ENCODE data around the gene MLIP. TPM values are rescaled to one million over a fixed set of nuclear protein-coding genes. Genes with fewer than 3 reads are reported as not detected.

MLIP gene
- total and polyA plus RNA-seq, 2 of the 13 experiments (the other 11 are each of a cell fraction or from before 2014, with no cell fraction given), result 0.08 to 0.33 TPM

GRCh38 chr6:54299542-54300269 is 188.5 kb downstream of the MLIP start:
- FAIRE-seq, result no peak

More at GRCh38 chr6:54299542-54300269, 188.5 kb downstream of the MLIP start:
- H3K36me3 ChIP-seq (replicated peaks in 1 of 2; ENCODE audit: control insufficient read depth in 1 of 2, insufficient read depth in 2 of 2, low read length in 2 of 2), result no peaks in the 10 kb centered on the region
- DNase-seq (ENCODE audit: low spot score) (no peak), ATAC-seq (no peak)
- H3K27me3 ChIP-seq (ENCODE audit: control insufficient read depth in 1 of 2, insufficient read depth in 2 of 2, low read length in 2 of 2), result no peaks in the 10 kb centered on the region
- H3K4me2 ChIP-seq (ENCODE audit: low read depth, low read length), result no peak overlapping the region
- H3K79me2 ChIP-seq (ENCODE audit: insufficient read depth, low read length), result no peaks in the 10 kb centered on the region
- CTCF ChIA-PET (ENCODE audit: low intra/inter-chr PET ratio, low total read pairs), result no interaction called here
- POLR2A ChIA-PET, result no interaction called here
- no peak overlapping the region for H3K9ac ChIP-seq (ENCODE audit: insufficient read depth, low read depth, low read length)
- no peak overlapping the region for H2AFZ ChIP-seq (ENCODE audit: low read length)
- no TSS peak for BruUV-seq (replicated peaks)
- no peaks in the 10 kb centered on the region for H4K20me1 ChIP-seq (ENCODE audit: insufficient read depth, low read length)
- intact Hi-C loops (cut with micrococcal nuclease; ENCODE audit: unreplicated experiment), result no loop called here
- WGBS (ENCODE audit: low lambda C conversion rate), result 2% methylated on average over 2 of the region's 2 CpGs
- TF ChIP-seq TBL1XR1 (IDR thresholded peaks at IDR 0.05; ENCODE audit: borderline replicate concordance, low read length, partially characterized antibody), result no peak
- no peak for TF ChIP-seq ZNF597 (CRISPR knock-in tag; IDR thresholded peaks at IDR 0.05)
- TF ChIP-seq MNT (IDR thresholded peaks at IDR 0.05), result no peak
- TF ChIP-seq ZNF335 (CRISPR knock-in tag; IDR thresholded peaks at IDR 0.05), result no peak
- no peak overlapping the region for H3K4me3 ChIP-seq (replicated peaks in 1 of 3; ENCODE audit: insufficient read depth in 1 of 3, low read depth in 2 of 3, low read length in 3 of 3)
- no peaks in the 10 kb centered on the region for H3K9me3 ChIP-seq (ENCODE audit: low read length)
- in situ Hi-C loops (cut with HindIII; ENCODE audit: extremely low pct_ligation_motif_present, low pct_unique_long_range_greater_than_20kb), result no loop called here
- no peaks in the 10 kb centered on the region for H3K4me1 ChIP-seq (ENCODE audit: insufficient read depth, low read length)
- no peak overlapping the region for H3K27ac ChIP-seq (ENCODE audit: extremely low read length, insufficient read depth, low read length)
